Fibroblast of villous mesenchyme (primary cell): Measurements from ENCODE around the gene SNAP29. TPM values are rescaled to one million over a fixed set of nuclear protein-coding genes. Genes with fewer than 3 reads are reported as not detected.
"Not testable (repeated sequence)": the region's sequence is repeated elsewhere in the genome, so short reads cannot be mapped to it uniquely, and the experiment has no call there.

Source experiments
- DNase-seq: peaks from one replicate; pipeline ENCODE4 v3.0.0-alpha.2; 2010; ENCODE audit warnings: low read depth
- H3K4me3 ChIP-seq: 2 replicates; pipeline ENCODE4 v1.5.1; 2011; ENCODE audit warnings: low read depth, mild to moderate bottlenecking, low read length
- total RNA-seq: library from RNA; depleted of rRNA; stranded (reverse); fragments of >200 nt; gene quantifications from 2 replicates; pipeline ENCODE4 v1.2.3, GENCODE V29; 2012
- TF ChIP-seq, protein P1 (sequence below): IDR thresholded peaks from 2 replicates; pipeline ENCODE4 v1.5.1; 2012; ENCODE audit warnings: low read depth, mild to moderate bottlenecking, low read length; ENCODE audit not compliant: insufficient read depth

SNAP29 gene
- total RNA-seq, 1 donor: 14.7 TPM

DNA sequence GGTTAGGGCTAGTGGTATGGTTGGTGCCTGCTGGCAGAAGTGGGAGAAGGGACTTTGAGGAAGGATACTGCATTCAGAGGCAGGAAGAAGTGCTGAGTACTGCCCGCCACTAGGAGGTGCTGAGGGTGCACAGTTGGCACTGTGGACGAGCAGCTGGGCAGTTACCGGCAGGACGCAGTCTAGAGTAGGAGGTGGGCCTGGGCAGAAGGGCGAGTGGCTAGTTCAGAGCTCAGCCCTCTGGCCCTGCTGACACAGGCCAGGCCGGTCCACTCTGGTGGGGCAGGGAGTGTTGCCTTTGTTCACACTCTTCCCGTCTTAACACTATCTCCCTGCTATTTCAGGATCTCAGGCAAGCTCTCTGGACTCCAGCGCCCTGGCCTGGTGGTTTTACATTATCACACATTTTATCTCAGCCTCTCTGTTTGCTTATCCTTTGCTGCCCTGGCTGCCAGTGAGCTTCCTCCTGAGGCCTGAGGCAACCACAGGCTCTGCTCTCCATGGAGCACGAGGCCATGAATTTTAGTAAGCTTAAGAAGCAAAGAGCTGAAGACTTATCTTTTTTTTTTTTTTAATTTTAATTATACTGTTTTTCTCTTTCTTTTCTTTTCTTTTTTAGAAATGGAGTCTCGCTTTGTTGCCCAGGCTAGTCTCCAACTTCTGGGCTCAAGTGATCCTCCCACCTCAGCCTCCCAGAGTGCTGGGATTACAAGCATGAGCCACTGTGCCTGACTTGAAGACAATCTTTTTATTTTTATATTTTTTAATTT is 26.9 kb downstream of the SNAP29 start:
- H3K4me3 ChIP-seq: no peak overlapping the region
- TF ChIP-seq, protein P1, sequence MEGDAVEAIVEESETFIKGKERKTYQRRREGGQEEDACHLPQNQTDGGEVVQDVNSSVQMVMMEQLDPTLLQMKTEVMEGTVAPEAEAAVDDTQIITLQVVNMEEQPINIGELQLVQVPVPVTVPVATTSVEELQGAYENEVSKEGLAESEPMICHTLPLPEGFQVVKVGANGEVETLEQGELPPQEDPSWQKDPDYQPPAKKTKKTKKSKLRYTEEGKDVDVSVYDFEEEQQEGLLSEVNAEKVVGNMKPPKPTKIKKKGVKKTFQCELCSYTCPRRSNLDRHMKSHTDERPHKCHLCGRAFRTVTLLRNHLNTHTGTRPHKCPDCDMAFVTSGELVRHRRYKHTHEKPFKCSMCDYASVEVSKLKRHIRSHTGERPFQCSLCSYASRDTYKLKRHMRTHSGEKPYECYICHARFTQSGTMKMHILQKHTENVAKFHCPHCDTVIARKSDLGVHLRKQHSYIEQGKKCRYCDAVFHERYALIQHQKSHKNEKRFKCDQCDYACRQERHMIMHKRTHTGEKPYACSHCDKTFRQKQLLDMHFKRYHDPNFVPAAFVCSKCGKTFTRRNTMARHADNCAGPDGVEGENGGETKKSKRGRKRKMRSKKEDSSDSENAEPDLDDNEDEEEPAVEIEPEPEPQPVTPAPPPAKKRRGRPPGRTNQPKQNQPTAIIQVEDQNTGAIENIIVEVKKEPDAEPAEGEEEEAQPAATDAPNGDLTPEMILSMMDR: peak; percentile 98
- peak; percentile 92 for DNase-seq

GRCh38 chr22:20887375-20887774 is 28.6 kb downstream of the SNAP29 start:
- no peak for DNase-seq
- H3K4me3 ChIP-seq: no peak overlapping the region
- TF ChIP-seq, protein P1: no peak

GRCh38 chr22:20889025-20889704 is 30.4 kb downstream of the SNAP29 start:
- no peak for DNase-seq
- TF ChIP-seq, protein P1: no peak
- no peak overlapping the region for H3K4me3 ChIP-seq

GRCh38 chr22:20889904-20890540 is 31.2 kb downstream of the SNAP29 start:
- no peak for DNase-seq
- TF ChIP-seq, protein P1: no peak

DNA sequence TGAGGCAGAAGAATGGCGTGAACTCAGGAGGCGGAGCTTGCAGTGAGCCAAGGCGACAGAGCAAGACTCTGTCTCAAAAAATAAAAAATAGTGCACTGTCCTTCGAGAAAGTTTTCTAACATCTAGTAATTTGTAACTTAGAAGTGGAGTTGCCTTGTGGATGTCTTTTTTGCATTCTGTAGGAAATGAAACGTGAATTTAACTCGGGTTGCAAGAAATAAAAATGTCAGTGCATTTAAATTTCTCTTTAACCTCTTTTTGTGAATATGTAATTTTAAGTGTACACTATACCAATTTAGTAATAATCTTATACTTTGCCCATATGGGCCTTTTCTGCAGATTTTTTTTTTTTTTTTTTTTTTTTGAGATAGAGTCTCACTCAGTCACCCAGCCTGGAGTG is 32.2 kb downstream of the SNAP29 start:
- TF ChIP-seq, protein P1: no peak
- DNase-seq: no peak
- no peak overlapping the region for H3K4me3 ChIP-seq

More at GRCh38 chr22:20889904-20890540, 31.2 kb downstream of the SNAP29 start:
- H3K4me3 ChIP-seq: no peak overlapping the region

- not testable (repeated sequence) for DNase-seq, H3K4me3 ChIP-seq
These were observed 38.9 kb downstream of the SNAP29 start for GRCh38 chr22:20897737-20898136.

- DNase-seq: no peak
- H3K4me3 ChIP-seq: no peak overlapping the region
- TF ChIP-seq, protein P1: no peak
These were observed 41.1 kb downstream of the SNAP29 start for GRCh38 chr22:20899827-20900423.

- DNase-seq, H3K4me3 ChIP-seq: not testable (repeated sequence)
These were observed 42.6 kb downstream of the SNAP29 start for GRCh38 chr22:20901093-20902033.
